ENCODE measurements around the gene ARL2BP. TPM values are rescaled to one million over a fixed set of nuclear protein-coding genes. Genes with fewer than 3 reads are reported as not detected.
A peak's percentile ranks its signal among the peaks of the same experiment; 100 is the strongest.
"Not testable (repeated sequence)": the region's sequence is repeated elsewhere in the genome, so short reads cannot be mapped to it uniquely, and the experiment has no call there.

ARL2BP gene
- total and polyA plus RNA-seq, 4 donors, result 32.8 to 63.2 (median 44.1) TPM

DNA sequence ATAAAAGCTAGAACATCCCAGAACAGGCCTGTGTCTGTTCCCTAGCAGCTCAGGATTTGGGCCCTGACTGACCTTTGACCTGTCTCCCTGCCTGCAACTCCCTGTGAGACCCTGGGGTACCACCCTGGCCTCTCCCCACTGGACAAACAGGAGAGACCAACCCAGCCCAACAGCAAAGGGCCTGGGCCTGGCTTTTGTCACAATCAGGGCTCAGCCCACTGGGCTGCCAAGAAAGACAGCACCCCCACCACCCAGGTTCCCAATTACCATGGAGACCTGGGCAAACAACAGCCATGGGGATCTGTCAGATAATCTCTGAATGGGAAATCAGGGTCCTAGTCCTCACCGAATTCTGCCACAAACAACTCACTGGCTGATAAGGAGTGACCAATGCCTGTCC, 28.3 kb downstream of the ARL2BP start:
- H3K9me3 ChIP-seq (ENCODE audit: control insufficient read depth in 4 of 4, insufficient read depth in 3 of 4, low read length in 3 of 4), result no peaks in the 10 kb centered on the region
- no peaks in the 10 kb centered on the region for H3K27me3 ChIP-seq (ENCODE audit: control insufficient read depth in 3 of 3, insufficient read depth in 3 of 3, low read length in 2 of 3)
- TF ChIP-seq, protein P1, sequence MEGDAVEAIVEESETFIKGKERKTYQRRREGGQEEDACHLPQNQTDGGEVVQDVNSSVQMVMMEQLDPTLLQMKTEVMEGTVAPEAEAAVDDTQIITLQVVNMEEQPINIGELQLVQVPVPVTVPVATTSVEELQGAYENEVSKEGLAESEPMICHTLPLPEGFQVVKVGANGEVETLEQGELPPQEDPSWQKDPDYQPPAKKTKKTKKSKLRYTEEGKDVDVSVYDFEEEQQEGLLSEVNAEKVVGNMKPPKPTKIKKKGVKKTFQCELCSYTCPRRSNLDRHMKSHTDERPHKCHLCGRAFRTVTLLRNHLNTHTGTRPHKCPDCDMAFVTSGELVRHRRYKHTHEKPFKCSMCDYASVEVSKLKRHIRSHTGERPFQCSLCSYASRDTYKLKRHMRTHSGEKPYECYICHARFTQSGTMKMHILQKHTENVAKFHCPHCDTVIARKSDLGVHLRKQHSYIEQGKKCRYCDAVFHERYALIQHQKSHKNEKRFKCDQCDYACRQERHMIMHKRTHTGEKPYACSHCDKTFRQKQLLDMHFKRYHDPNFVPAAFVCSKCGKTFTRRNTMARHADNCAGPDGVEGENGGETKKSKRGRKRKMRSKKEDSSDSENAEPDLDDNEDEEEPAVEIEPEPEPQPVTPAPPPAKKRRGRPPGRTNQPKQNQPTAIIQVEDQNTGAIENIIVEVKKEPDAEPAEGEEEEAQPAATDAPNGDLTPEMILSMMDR (IDR thresholded peaks at IDR 0.05; ENCODE audit: control extremely low read depth, extremely low read depth), result no peak
- H3K9ac ChIP-seq (ENCODE audit: insufficient read depth in 1 of 2, low read length in 2 of 2), result no peak overlapping the region
- WGBS, 2 donors, result 68 to 75% methylated on average over 1 of the region's 1 CpG
- H3K4me3 ChIP-seq, result no peak overlapping the region
- ATAC-seq (ENCODE audit: insufficient read depth, low FRiP score) (no peak), DNase-seq (no peak)
- no peaks in the 10 kb centered on the region for H3K36me3 ChIP-seq (ENCODE audit: control insufficient read depth in 4 of 4, insufficient read depth in 4 of 4, low read length in 4 of 4)
- no peak overlapping the region for H3K27ac ChIP-seq (ENCODE audit: low read depth in 1 of 2, low read length in 1 of 2)
- H3K4me1 ChIP-seq (ENCODE audit: control insufficient read depth in 5 of 5, insufficient read depth in 5 of 5, low read length in 5 of 5), result peaks cover 0 to 23% (median 0%) of the 10 kb centered on the region in 5 donors

GRCh38 chr16:57273826-57274225, 28.8 kb downstream of the ARL2BP start:
- peaks cover 0 to 1% (median 0%) of the 10 kb centered on the region in 3 donors for H3K27me3 ChIP-seq (ENCODE audit: control insufficient read depth in 3 of 3, insufficient read depth in 3 of 3, low read length in 2 of 3)
- ATAC-seq (ENCODE audit: insufficient read depth, low FRiP score) (no peak), DNase-seq (no peak)
- no peaks in the 10 kb centered on the region for H3K36me3 ChIP-seq (ENCODE audit: control insufficient read depth in 4 of 4, insufficient read depth in 4 of 4, low read length in 4 of 4)
- no peak overlapping the region for H3K9ac ChIP-seq (ENCODE audit: insufficient read depth in 1 of 2, low read length in 2 of 2)
- no peak overlapping the region for H3K27ac ChIP-seq (ENCODE audit: low read depth in 1 of 2, low read length in 1 of 2)
- H3K4me1 ChIP-seq (ENCODE audit: control insufficient read depth in 5 of 5, insufficient read depth in 5 of 5, low read length in 5 of 5), result peaks cover 0 to 25% (median 0%) of the 10 kb centered on the region in 5 donors
- TF ChIP-seq, protein P1 (IDR thresholded peaks at IDR 0.05; ENCODE audit: control extremely low read depth, extremely low read depth), result no peak
- no peak overlapping the region for H3K4me3 ChIP-seq
- no peaks in the 10 kb centered on the region for H3K9me3 ChIP-seq (ENCODE audit: control insufficient read depth in 4 of 4, insufficient read depth in 3 of 4, low read length in 3 of 4)
- WGBS, 2 donors, result 94 to 97% methylated on average over 5 of the region's 5 CpGs

GRCh38 chr16:57275946-57276345, 30.9 kb downstream of the ARL2BP start:
- Histone ChIP-seq H3K4me1 (ENCODE audit: control insufficient read depth in 5 of 5, insufficient read depth in 5 of 5, low read length in 5 of 5) (peaks cover 0 to 30% (median 0%) of the 10 kb centered on the region in 5 donors), H3K27ac (ENCODE audit: low read depth in 1 of 2, low read length in 1 of 2) (peak overlapping the region in 1 of 2 donors; percentile 30)
- not testable (repeated sequence) for DNase-seq; ATAC-seq (ENCODE audit: insufficient read depth, low FRiP score); H3K9me3 ChIP-seq (ENCODE audit: control insufficient read depth in 4 of 4, insufficient read depth in 3 of 4, low read length in 3 of 4); H3K9ac ChIP-seq (ENCODE audit: insufficient read depth in 1 of 2, low read length in 2 of 2); H3K27me3 ChIP-seq (ENCODE audit: control insufficient read depth in 3 of 3, insufficient read depth in 3 of 3, low read length in 2 of 3); H3K4me3 ChIP-seq; H3K36me3 ChIP-seq (ENCODE audit: control insufficient read depth in 4 of 4, insufficient read depth in 4 of 4, low read length in 4 of 4)
- WGBS, 2 donors, result 70 to 76% methylated on average over 5 of the region's 5 CpGs

- WGBS, 2 donors, result 26 to 42% methylated on average over 5 of the region's 5 CpGs
- ATAC-seq (ENCODE audit: insufficient read depth, low FRiP score), result no peak
- DNase-seq, result no peak
- Histone ChIP-seq H3K27me3 (ENCODE audit: control insufficient read depth in 3 of 3, insufficient read depth in 3 of 3, low read length in 2 of 3) (peaks cover 0 to 9% (median 3%) of the 10 kb centered on the region in 3 donors), H3K4me1 (ENCODE audit: control insufficient read depth in 5 of 5, insufficient read depth in 5 of 5, low read length in 5 of 5) (peaks cover 0 to 28% (median 0%) of the 10 kb centered on the region in 5 donors), H3K36me3 (ENCODE audit: control insufficient read depth in 4 of 4, insufficient read depth in 4 of 4, low read length in 4 of 4) (no peaks in the 10 kb centered on the region), H3K9me3 (ENCODE audit: control insufficient read depth in 4 of 4, insufficient read depth in 3 of 4, low read length in 3 of 4) (no peaks in the 10 kb centered on the region), H3K9ac (ENCODE audit: insufficient read depth in 1 of 2, low read length in 2 of 2) (no peak overlapping the region), H3K27ac (ENCODE audit: low read depth in 1 of 2, low read length in 1 of 2) (peak overlapping the region in 1 of 2 donors; percentile 9), H3K4me3 (no peak overlapping the region)
- TF ChIP-seq, protein P1 (IDR thresholded peaks at IDR 0.05; ENCODE audit: control extremely low read depth, extremely low read depth), result no peak
These were observed 31.5 kb downstream of the ARL2BP start for GRCh38 chr16:57276596-57276995.
